ENCODE data around the gene GOLGA8J.

- TF ChIP-seq CTCF (IDR thresholded peaks at IDR 0.05) (no peak), POLR2A (IDR thresholded peaks at IDR 0.05) (no peak), POLR2AphosphoS5 (IDR thresholded peaks at IDR 0.05) (no peak)
Measured at GRCh38 chr15:30042556-30042955, 40.2 kb upstream of the GOLGA8J start.
